ENCODE data around the gene SLC7A9.

GRCh38 chr19:32830231-32831014 lies 39.1 kb downstream of the SLC7A9 start:
- TF ChIP-seq, protein P1, sequence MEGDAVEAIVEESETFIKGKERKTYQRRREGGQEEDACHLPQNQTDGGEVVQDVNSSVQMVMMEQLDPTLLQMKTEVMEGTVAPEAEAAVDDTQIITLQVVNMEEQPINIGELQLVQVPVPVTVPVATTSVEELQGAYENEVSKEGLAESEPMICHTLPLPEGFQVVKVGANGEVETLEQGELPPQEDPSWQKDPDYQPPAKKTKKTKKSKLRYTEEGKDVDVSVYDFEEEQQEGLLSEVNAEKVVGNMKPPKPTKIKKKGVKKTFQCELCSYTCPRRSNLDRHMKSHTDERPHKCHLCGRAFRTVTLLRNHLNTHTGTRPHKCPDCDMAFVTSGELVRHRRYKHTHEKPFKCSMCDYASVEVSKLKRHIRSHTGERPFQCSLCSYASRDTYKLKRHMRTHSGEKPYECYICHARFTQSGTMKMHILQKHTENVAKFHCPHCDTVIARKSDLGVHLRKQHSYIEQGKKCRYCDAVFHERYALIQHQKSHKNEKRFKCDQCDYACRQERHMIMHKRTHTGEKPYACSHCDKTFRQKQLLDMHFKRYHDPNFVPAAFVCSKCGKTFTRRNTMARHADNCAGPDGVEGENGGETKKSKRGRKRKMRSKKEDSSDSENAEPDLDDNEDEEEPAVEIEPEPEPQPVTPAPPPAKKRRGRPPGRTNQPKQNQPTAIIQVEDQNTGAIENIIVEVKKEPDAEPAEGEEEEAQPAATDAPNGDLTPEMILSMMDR (CRISPR knock-in tag; IDR thresholded peaks at IDR 0.05): no peak
- no peak for TF ChIP-seq EED (CRISPR knock-in tag; IDR thresholded peaks at IDR 0.05)
